ENCODE measurements around the gene CLIC1. TPM values are rescaled to one million over a fixed set of nuclear protein-coding genes. Genes with fewer than 3 reads are reported as not detected.
"Not testable (repeated sequence)": the region's sequence is repeated elsewhere in the genome, so short reads cannot be mapped to it uniquely, and the experiment has no call there.

The CLIC1 gene
- total and polyA plus RNA-seq, 2 donors from 2014 or later, result 456 to 489 TPM

DNA sequence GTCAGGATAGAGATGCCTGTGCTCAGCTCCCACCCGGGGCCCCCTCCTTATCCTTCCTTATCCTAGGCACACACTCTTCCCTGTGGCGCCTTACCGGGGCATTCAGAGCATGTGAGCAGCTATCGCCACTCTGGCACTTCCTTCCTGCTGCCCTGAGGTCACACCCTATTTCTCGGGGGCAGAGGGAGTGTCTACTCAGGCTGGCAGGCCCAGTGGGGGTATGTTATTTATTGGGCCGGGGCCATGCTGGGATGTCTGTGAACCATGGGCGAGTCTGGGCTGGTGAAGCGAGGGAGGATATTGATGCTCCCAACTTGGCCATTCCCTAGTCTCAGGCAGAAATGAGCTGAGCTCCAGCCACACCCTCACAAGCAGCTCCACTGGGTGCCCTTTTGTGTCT lies 25.1 kb downstream of the CLIC1 start:
- FAIRE-seq (no peak), DNase-seq (peak in 1 of 5 donors; percentile 43)
- H3K27me3 ChIP-seq (ENCODE audit: control insufficient read depth, insufficient read depth, low read length), result no peaks in the 10 kb centered on the region
- H3K36me3 ChIP-seq (ENCODE audit: control insufficient read depth in 2 of 3, insufficient read depth in 3 of 3, low read length in 3 of 3), result no peaks in the 10 kb centered on the region
- no peaks in the 10 kb centered on the region for H3K9me3 ChIP-seq (ENCODE audit: control insufficient read depth in 2 of 3, insufficient read depth in 1 of 3, low read length in 3 of 3)
- H3K4me1 ChIP-seq (ENCODE audit: control insufficient read depth in 2 of 3, insufficient read depth in 2 of 3, low read depth in 1 of 3, low read length in 3 of 3), result no peaks in the 10 kb centered on the region
- no peak overlapping the region for H3K4me3 ChIP-seq (ENCODE audit: low read length in 3 of 3)
- H3K27ac ChIP-seq (ENCODE audit: low read depth in 2 of 2, low read length in 2 of 2), result no peak overlapping the region
- no peak overlapping the region for H3K9ac ChIP-seq (ENCODE audit: low read length in 3 of 3)
- intact Hi-C loops (cut with DNase I), result no loop called here
- TF ChIP-seq, protein P1, sequence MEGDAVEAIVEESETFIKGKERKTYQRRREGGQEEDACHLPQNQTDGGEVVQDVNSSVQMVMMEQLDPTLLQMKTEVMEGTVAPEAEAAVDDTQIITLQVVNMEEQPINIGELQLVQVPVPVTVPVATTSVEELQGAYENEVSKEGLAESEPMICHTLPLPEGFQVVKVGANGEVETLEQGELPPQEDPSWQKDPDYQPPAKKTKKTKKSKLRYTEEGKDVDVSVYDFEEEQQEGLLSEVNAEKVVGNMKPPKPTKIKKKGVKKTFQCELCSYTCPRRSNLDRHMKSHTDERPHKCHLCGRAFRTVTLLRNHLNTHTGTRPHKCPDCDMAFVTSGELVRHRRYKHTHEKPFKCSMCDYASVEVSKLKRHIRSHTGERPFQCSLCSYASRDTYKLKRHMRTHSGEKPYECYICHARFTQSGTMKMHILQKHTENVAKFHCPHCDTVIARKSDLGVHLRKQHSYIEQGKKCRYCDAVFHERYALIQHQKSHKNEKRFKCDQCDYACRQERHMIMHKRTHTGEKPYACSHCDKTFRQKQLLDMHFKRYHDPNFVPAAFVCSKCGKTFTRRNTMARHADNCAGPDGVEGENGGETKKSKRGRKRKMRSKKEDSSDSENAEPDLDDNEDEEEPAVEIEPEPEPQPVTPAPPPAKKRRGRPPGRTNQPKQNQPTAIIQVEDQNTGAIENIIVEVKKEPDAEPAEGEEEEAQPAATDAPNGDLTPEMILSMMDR (IDR thresholded peaks at IDR 0.05; ENCODE audit: borderline replicate concordance, extremely low read depth, insufficient read depth), result no peak

DNA sequence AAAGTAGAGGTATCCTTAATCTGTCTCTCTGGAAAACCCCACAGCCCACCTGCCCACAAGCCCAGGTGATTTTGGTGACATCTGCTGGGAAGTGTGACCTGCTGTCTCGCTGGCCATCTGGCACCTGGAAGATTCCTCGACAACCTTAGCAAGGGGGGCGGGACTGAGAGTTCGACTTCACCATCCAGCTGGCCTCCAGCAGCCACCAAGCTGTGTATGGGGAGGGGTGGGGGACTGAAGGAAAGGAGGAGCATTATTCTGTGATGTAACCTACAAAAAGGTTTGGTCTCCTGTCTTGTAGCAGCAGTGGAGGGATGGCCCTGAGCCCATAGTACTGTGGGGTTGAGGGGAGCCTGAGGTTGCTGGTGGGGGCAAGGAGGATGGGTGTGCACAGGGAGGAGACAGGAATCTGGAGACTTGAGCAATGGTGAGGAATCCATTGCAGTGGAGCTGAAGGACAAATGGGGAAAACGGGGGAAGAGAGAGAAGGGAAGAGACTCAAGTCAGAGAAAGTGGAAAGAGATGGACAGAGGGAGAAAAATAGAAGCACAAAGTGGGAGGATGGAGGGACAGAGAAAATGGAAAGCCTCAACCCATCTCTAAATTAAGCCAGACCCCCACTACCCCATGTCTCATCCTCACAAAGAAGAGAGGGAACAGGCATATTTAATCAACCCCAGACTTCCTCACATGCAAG lies 25.7 kb downstream of the CLIC1 start:
- H3K36me3 ChIP-seq (ENCODE audit: control insufficient read depth in 2 of 3, insufficient read depth in 3 of 3, low read length in 3 of 3), result no peaks in the 10 kb centered on the region
- TF ChIP-seq, protein P1 (IDR thresholded peaks at IDR 0.05; ENCODE audit: borderline replicate concordance, extremely low read depth, insufficient read depth), result no peak
- DNase-seq, result no peak
- H3K27ac ChIP-seq (ENCODE audit: low read depth in 2 of 2, low read length in 2 of 2), result no peak overlapping the region
- H3K9me3 ChIP-seq (ENCODE audit: control insufficient read depth in 2 of 3, insufficient read depth in 1 of 3, low read length in 3 of 3), result no peaks in the 10 kb centered on the region
- no peaks in the 10 kb centered on the region for H3K4me1 ChIP-seq (ENCODE audit: control insufficient read depth in 2 of 3, insufficient read depth in 2 of 3, low read depth in 1 of 3, low read length in 3 of 3)
- H3K9ac ChIP-seq (ENCODE audit: low read length in 3 of 3), result no peak overlapping the region
- intact Hi-C loops (cut with DNase I), result no loop called here
- no peak overlapping the region for H3K4me3 ChIP-seq (ENCODE audit: low read length in 3 of 3)
- FAIRE-seq, result no peak
- H3K27me3 ChIP-seq (ENCODE audit: control insufficient read depth, insufficient read depth, low read length), result no peaks in the 10 kb centered on the region

DNA sequence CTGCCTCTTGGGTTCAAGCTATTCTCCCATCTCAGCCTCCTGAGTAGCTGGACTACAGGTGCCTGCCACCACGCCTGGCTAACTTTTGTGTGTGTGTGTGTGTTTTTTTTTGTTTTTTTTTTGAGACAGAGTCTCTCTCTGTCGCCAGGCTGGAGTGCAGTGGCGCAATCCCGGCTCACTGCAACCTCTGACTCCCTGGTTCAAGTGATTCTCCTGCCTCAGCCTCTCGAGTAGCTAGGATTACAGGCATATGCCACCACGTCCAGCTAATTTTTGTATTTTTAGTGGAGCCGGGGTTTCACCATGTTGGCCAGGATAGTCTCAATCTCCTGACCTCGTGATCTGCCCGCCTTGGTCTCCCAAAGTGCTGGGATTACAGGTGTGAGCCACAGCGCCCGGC lies 27.2 kb downstream of the CLIC1 start:
- H3K4me1 ChIP-seq (ENCODE audit: control insufficient read depth in 2 of 3, insufficient read depth in 2 of 3, low read depth in 1 of 3, low read length in 3 of 3); H3K36me3 ChIP-seq (ENCODE audit: control insufficient read depth in 2 of 3, insufficient read depth in 3 of 3, low read length in 3 of 3); H3K27me3 ChIP-seq (ENCODE audit: control insufficient read depth, insufficient read depth, low read length); H3K27ac ChIP-seq (ENCODE audit: low read depth in 2 of 2, low read length in 2 of 2); H3K9me3 ChIP-seq (ENCODE audit: control insufficient read depth in 2 of 3, insufficient read depth in 1 of 3, low read length in 3 of 3); intact Hi-C loops (cut with DNase I); FAIRE-seq; H3K9ac ChIP-seq (ENCODE audit: low read length in 3 of 3); DNase-seq; H3K4me3 ChIP-seq (ENCODE audit: low read length in 3 of 3): not testable (repeated sequence)

DNA sequence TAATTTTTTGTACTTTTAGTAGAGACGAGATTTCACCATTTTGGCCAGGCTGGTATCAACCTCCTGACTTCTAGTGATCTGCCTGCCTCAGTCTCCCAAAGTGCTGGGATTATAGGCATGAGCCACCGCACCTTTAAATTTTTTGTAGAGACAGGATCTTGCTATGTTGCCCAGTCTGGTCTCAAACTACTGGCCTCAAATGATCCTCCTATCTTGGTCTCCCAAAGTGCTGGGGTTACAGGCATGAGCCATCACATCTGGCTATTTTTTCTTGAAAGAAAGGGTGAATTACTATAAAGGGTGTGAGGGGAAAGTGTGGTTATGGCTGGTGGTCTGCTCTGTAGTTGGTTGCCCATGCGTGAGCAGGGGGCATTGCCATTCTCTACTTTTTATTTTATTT lies 28.1 kb downstream of the CLIC1 start:
- H3K4me1 ChIP-seq (ENCODE audit: control insufficient read depth in 2 of 3, insufficient read depth in 2 of 3, low read depth in 1 of 3, low read length in 3 of 3), result no peaks in the 10 kb centered on the region
- no peaks in the 10 kb centered on the region for H3K9me3 ChIP-seq (ENCODE audit: control insufficient read depth in 2 of 3, insufficient read depth in 1 of 3, low read length in 3 of 3)
- H3K36me3 ChIP-seq (ENCODE audit: control insufficient read depth in 2 of 3, insufficient read depth in 3 of 3, low read length in 3 of 3), result no peaks in the 10 kb centered on the region
- H3K27ac ChIP-seq (ENCODE audit: low read depth in 2 of 2, low read length in 2 of 2), result no peak overlapping the region
- no peak overlapping the region for H3K4me3 ChIP-seq (ENCODE audit: low read length in 3 of 3)
- intact Hi-C loops (cut with DNase I), result no loop called here
- no peaks in the 10 kb centered on the region for H3K27me3 ChIP-seq (ENCODE audit: control insufficient read depth, insufficient read depth, low read length)
- DNase-seq (no peak), FAIRE-seq (no peak)
- H3K9ac ChIP-seq (ENCODE audit: low read length in 3 of 3), result no peak overlapping the region
- TF ChIP-seq, protein P1 (IDR thresholded peaks at IDR 0.05; ENCODE audit: borderline replicate concordance, extremely low read depth, insufficient read depth), result no peak
